22Rv1 (cell line): ENCODE measurements around the gene WDFY1.

Experiments
- ZFX ChIP-seq: fragments of 450-650 bp; IDR thresholded peaks from 2 replicates; pipeline ENCODE4 v1.6.1; 2017; ENCODE audit warnings: antibody characterized with exemption, borderline replicate concordance
- TF ChIP-seq, protein P1 (sequence below): fragments of 450-650 bp; IDR thresholded peaks from 2 replicates; pipeline ENCODE4 v1.5.1; 2017; ENCODE audit warnings: mild to moderate bottlenecking

DNA sequence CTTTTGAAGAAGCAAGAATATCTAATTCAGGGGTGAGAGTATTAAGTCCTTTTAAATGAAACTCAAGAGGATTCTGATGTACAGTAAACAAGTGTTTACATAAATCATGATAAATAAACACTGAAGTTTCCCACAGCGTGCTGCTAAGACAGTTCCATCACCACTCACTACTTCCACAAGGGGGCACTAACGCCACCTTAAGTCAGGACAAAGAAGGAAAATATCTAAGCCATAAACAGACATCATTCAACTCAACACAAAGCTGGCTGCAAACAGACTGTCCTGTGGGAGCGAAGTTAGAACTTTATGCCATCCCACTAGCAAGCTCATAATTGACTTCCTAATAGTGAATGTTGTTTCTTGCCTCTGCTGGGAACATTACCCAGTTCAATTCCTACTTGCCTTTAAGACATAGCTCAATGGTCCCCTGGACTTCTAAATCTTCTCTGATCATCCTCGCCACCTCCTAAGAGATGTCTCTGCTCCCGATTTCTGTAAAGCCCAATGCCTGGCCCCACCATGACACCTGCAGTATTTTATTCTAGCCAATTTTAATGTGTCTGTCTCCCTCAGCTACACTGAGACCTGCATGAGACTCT, 48.6 kb upstream of the WDFY1 start:
- TF ChIP-seq, protein P1, sequence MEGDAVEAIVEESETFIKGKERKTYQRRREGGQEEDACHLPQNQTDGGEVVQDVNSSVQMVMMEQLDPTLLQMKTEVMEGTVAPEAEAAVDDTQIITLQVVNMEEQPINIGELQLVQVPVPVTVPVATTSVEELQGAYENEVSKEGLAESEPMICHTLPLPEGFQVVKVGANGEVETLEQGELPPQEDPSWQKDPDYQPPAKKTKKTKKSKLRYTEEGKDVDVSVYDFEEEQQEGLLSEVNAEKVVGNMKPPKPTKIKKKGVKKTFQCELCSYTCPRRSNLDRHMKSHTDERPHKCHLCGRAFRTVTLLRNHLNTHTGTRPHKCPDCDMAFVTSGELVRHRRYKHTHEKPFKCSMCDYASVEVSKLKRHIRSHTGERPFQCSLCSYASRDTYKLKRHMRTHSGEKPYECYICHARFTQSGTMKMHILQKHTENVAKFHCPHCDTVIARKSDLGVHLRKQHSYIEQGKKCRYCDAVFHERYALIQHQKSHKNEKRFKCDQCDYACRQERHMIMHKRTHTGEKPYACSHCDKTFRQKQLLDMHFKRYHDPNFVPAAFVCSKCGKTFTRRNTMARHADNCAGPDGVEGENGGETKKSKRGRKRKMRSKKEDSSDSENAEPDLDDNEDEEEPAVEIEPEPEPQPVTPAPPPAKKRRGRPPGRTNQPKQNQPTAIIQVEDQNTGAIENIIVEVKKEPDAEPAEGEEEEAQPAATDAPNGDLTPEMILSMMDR = peak; percentile 82
- TF ChIP-seq ZFX = no peak
